Parathyroid adenoma (tissue), 2 donors: ENCODE measurements around the gene GALNT4.

Experiments
- H2AFZ ChIP-seq: fragments of 300-600 bp; sonication (generic); one replicate; pipeline ENCODE4 v1.7.0; 2017; ENCODE audit warnings: antibody characterized with exemption, mild to moderate bottlenecking
- H3K27ac ChIP-seq: fragments of 300-600 bp; sonication (generic); one replicate; pipeline ENCODE4 v1.7.0; 2017
- H3K27me3 ChIP-seq: fragments of 300-600 bp; sonication (generic); one replicate; pipeline ENCODE4 v1.7.0; 2017; ENCODE audit warnings: low read length; ENCODE audit not compliant: control insufficient read depth, insufficient read depth
- H3K36me3 ChIP-seq: fragments of 300-600 bp; sonication (generic); one replicate; pipeline ENCODE4 v1.7.0; 2017; ENCODE audit warnings: low read length; ENCODE audit not compliant: control insufficient read depth, insufficient read depth
- H3K4me1 ChIP-seq: fragments of 300-600 bp; sonication (generic); one replicate; pipeline ENCODE4 v1.7.0; 2017; ENCODE audit warnings: control low read depth
- H3K4me2 ChIP-seq: fragments of 300-600 bp; sonication (generic); one replicate; pipeline ENCODE4 v1.7.0; 2017; ENCODE audit warnings: low read length
- H3K4me3 ChIP-seq: fragments of 300-600 bp; sonication (generic); one replicate; pipeline ENCODE4 v1.7.0; 2017; ENCODE audit warnings: low read depth, low read length
- H3K79me2 ChIP-seq: fragments of 300-600 bp; sonication (generic); one replicate; pipeline ENCODE4 v1.7.0; 2017; ENCODE audit warnings: control low read depth
- H3K9ac ChIP-seq: fragments of 300-600 bp; sonication (generic); one replicate; pipeline ENCODE4 v1.7.0; 2017; ENCODE audit warnings: mild to moderate bottlenecking
- H3K9me3 ChIP-seq: fragments of 300-600 bp; sonication (generic); one replicate; pipeline ENCODE4 v1.7.0; 2017; ENCODE audit warnings: low read length; ENCODE audit not compliant: control insufficient read depth
- TF ChIP-seq, protein P1 (sequence below): fragments of 300-600 bp; sonication (generic); IDR thresholded peaks from one replicate; pipeline ENCODE4 v1.7.0; 2017; ENCODE audit warnings: antibody characterized with exemption, mild to moderate bottlenecking
- donor health status: primary hyperparathyroidism.

The GALNT4 gene

GRCh38 chr12:89493670-89494302, 30.8 kb downstream of the GALNT4 start:
- H3K27me3 ChIP-seq, result no peaks in the 10 kb centered on the region
- no peak overlapping the region for H3K4me3 ChIP-seq
- no peak overlapping the region for H3K9ac ChIP-seq
- no peaks in the 10 kb centered on the region for H3K36me3 ChIP-seq
- H3K27ac ChIP-seq, result no peak overlapping the region
- TF ChIP-seq, protein P1, sequence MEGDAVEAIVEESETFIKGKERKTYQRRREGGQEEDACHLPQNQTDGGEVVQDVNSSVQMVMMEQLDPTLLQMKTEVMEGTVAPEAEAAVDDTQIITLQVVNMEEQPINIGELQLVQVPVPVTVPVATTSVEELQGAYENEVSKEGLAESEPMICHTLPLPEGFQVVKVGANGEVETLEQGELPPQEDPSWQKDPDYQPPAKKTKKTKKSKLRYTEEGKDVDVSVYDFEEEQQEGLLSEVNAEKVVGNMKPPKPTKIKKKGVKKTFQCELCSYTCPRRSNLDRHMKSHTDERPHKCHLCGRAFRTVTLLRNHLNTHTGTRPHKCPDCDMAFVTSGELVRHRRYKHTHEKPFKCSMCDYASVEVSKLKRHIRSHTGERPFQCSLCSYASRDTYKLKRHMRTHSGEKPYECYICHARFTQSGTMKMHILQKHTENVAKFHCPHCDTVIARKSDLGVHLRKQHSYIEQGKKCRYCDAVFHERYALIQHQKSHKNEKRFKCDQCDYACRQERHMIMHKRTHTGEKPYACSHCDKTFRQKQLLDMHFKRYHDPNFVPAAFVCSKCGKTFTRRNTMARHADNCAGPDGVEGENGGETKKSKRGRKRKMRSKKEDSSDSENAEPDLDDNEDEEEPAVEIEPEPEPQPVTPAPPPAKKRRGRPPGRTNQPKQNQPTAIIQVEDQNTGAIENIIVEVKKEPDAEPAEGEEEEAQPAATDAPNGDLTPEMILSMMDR, result no peak
- peaks cover 6% of the 10 kb centered on the region for H3K79me2 ChIP-seq
- H3K4me1 ChIP-seq, result no peaks in the 10 kb centered on the region
- no peak overlapping the region for H3K4me2 ChIP-seq
- H3K9me3 ChIP-seq, result no peaks in the 10 kb centered on the region
- H2AFZ ChIP-seq, result no peak overlapping the region

- Histone ChIP-seq H3K9me3 (no peaks in the 10 kb centered on the region), H3K79me2 (peaks cover 3% of the 10 kb centered on the region), H3K4me2 (no peak overlapping the region), H2AFZ (no peak overlapping the region), H3K4me1 (no peaks in the 10 kb centered on the region), H3K27me3 (no peaks in the 10 kb centered on the region), H3K27ac (no peak overlapping the region), H3K36me3 (no peaks in the 10 kb centered on the region), H3K4me3 (no peak overlapping the region), H3K9ac (no peak overlapping the region)
- TF ChIP-seq, protein P1, result no peak
These were observed 31.7 kb downstream of the GALNT4 start for GRCh38 chr12:89492883-89493282.

DNA sequence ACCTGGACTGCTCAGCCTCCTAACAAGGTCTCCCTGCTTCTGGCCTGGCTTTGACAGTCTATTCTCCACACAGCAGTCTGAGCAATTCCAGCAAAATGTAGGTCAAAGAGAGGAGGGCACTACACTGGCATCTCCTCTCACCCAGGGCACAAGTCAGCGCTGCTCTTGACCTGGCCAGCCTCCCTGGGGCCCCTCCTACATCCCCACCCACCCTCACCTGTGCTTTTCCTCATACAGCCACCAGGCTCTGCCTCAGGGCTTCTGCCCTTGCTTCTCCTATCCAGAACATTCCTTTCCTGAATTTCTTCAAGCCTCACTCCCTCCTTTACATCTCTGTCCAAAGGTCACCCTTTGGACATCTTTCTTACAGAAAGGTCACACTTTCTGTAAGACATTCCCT, 33.7 kb downstream of the GALNT4 start:
- TF ChIP-seq, protein P1, result no peak
- Histone ChIP-seq H2AFZ (no peak overlapping the region), H3K36me3 (no peaks in the 10 kb centered on the region), H3K79me2 (peaks cover 3% of the 10 kb centered on the region), H3K9ac (no peak overlapping the region), H3K4me1 (no peaks in the 10 kb centered on the region), H3K9me3 (no peaks in the 10 kb centered on the region), H3K27me3 (no peaks in the 10 kb centered on the region), H3K4me2 (no peak overlapping the region), H3K27ac (no peak overlapping the region), H3K4me3 (no peak overlapping the region)

- H3K36me3 ChIP-seq, result no peaks in the 10 kb centered on the region
- no peaks in the 10 kb centered on the region for H3K79me2 ChIP-seq
- H2AFZ ChIP-seq, result no peak overlapping the region
- H3K9me3 ChIP-seq, result no peaks in the 10 kb centered on the region
- no peak overlapping the region for H3K4me2 ChIP-seq
- TF ChIP-seq, protein P1, result no peak
- no peak overlapping the region for H3K4me3 ChIP-seq
- no peak overlapping the region for H3K27ac ChIP-seq
- no peaks in the 10 kb centered on the region for H3K4me1 ChIP-seq
- no peaks in the 10 kb centered on the region for H3K27me3 ChIP-seq
- no peak overlapping the region for H3K9ac ChIP-seq
These were observed 38.3 kb downstream of the GALNT4 start for GRCh38 chr12:89486264-89486663.

DNA sequence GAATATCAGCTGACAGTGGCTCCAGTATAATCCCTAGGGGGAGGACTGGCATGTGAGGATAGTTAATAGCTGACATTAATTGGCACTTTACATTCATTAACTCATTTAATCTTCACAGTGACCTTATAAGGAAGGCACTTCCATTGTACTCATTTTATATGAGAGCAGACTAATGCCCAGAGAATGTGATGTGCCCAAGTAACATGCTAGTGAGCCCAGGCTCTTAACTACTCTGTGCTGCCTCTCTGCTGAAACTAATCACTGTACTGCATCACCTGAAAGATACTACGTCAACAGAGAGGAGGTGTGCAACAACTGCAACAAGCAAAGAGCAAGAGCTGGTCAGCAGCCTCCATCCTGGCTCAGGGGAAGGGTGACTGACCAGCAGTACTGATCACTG, 40.1 kb downstream of the GALNT4 start:
- no peak overlapping the region for H2AFZ ChIP-seq
- H3K36me3 ChIP-seq, result no peaks in the 10 kb centered on the region
- H3K4me2 ChIP-seq, result no peak overlapping the region
- H3K27ac ChIP-seq, result no peak overlapping the region
- no peaks in the 10 kb centered on the region for H3K79me2 ChIP-seq
- H3K4me3 ChIP-seq, result no peak overlapping the region
- H3K9me3 ChIP-seq, result no peaks in the 10 kb centered on the region
- no peak overlapping the region for H3K9ac ChIP-seq
- TF ChIP-seq, protein P1, result no peak
- H3K4me1 ChIP-seq, result no peaks in the 10 kb centered on the region
- H3K27me3 ChIP-seq, result no peaks in the 10 kb centered on the region
